Liver (tissue), 9 donors: ENCODE measurements around the gene SH2D4B. TPM values are rescaled to one million over a fixed set of nuclear protein-coding genes. Genes with fewer than 3 reads are reported as not detected.

Experiments used
- DNase-seq: peaks from one replicate; pipeline ENCODE4 v3.0.0-alpha.2; 2017; ENCODE audit warnings: low spot score
- H3K27ac ChIP-seq, 2 donors: one replicate each; pipeline ENCODE4 v1.7.0; 2013; ENCODE audit warnings: inconsistent platforms in 2 of 2, low read length in 2 of 2, control low read depth in 1 of 2, low read depth in 1 of 2, mild to moderate bottlenecking in 1 of 2
- H3K27me3 ChIP-seq, 4 donors: one replicate each; pipeline versions ENCODE4 v1.6.1 to v1.7.0; 2013; ENCODE audit warnings: low read length in 3 of 4, inconsistent platforms in 1 of 4, mild to moderate bottlenecking in 1 of 4, moderate library complexity in 1 of 4; ENCODE audit not compliant: control insufficient read depth in 4 of 4, insufficient read depth in 4 of 4
- H3K36me3 ChIP-seq, 4 donors: one replicate each; pipeline versions ENCODE4 v1.6.1 to v1.7.0; 2013; ENCODE audit warnings: low read length in 3 of 4, mild to moderate bottlenecking in 3 of 4, low read depth in 1 of 4, moderate library complexity in 1 of 4; ENCODE audit not compliant: control insufficient read depth in 4 of 4, insufficient read depth in 3 of 4
- H3K4me1 ChIP-seq, 4 donors: one replicate each; pipeline versions ENCODE4 v1.6.1 to v1.7.0; 2013; ENCODE audit warnings: low read length in 3 of 4, mild to moderate bottlenecking in 3 of 4, moderate library complexity in 1 of 4; ENCODE audit not compliant: control insufficient read depth in 4 of 4, insufficient read depth in 4 of 4
- H3K4me3 ChIP-seq, 3 donors: one replicate each; pipeline versions ENCODE4 v1.6.1 to v1.7.0; 2013; ENCODE audit warnings: low read length in 3 of 3, control low read depth in 1 of 3, low read depth in 1 of 3, mild to moderate bottlenecking in 1 of 3
- H3K9ac ChIP-seq, 2 donors: one replicate each; pipeline ENCODE4 v1.7.0; 2013; ENCODE audit warnings: low read length in 2 of 2, mild to moderate bottlenecking in 2 of 2, moderate library complexity in 2 of 2, control low read depth in 1 of 2, low read depth in 1 of 2
- H3K9me3 ChIP-seq, 4 donors: one replicate each; pipeline versions ENCODE4 v1.6.1 to v1.7.0; 2013; ENCODE audit warnings: low read length in 3 of 4; ENCODE audit not compliant: control insufficient read depth in 4 of 4
- EGR1 ChIP-seq, 2 donors: IDR thresholded peaks; 2 replicates each; pipeline ENCODE4 v1.6.1; 2016 to 2018; ENCODE audit warnings: antibody characterized with exemption in 2 of 2, low read depth in 2 of 2
- FOXA1 ChIP-seq: IDR thresholded peaks from 2 replicates; pipeline ENCODE4 v1.6.1; 2016; ENCODE audit warnings: antibody characterized with exemption
- FOXA2 ChIP-seq: IDR thresholded peaks from 2 replicates; pipeline ENCODE4 v1.6.1; 2016; ENCODE audit warnings: antibody characterized with exemption
- GABPA ChIP-seq, 2 donors: IDR thresholded peaks in 1 of 2; conservative IDR thresholded peaks in 1 of 2; 2 replicates each; pipeline ENCODE4 v1.6.1; 2016; ENCODE audit warnings: antibody characterized with exemption in 2 of 2, mild to moderate bottlenecking in 1 of 2, moderate library complexity in 1 of 2
- HNF4A ChIP-seq, 2 donors: conservative IDR thresholded peaks; 2 replicates each; pipeline ENCODE4 v1.6.1; 2016; ENCODE audit warnings: antibody characterized with exemption in 2 of 2, mild to moderate bottlenecking in 2 of 2
- HNF4G ChIP-seq: IDR thresholded peaks from 2 replicates; pipeline ENCODE4 v1.6.1; 2016; ENCODE audit warnings: antibody characterized with exemption
- JUND ChIP-seq, 2 donors: IDR thresholded peaks; 2 replicates each; pipeline ENCODE4 v1.6.1; 2016; ENCODE audit warnings: antibody characterized with exemption in 2 of 2
- NR2F2 ChIP-seq: IDR thresholded peaks from 2 replicates; pipeline ENCODE4 v1.6.1; 2016; ENCODE audit warnings: antibody characterized with exemption
- RAD21 ChIP-seq, 2 donors: IDR thresholded peaks; 2 replicates each; pipeline ENCODE4 v1.6.1; 2016; ENCODE audit warnings: antibody characterized with exemption in 2 of 2, mild to moderate bottlenecking in 2 of 2
- RXRA ChIP-seq, 2 donors: IDR thresholded peaks; 2 replicates each; pipeline ENCODE4 v1.6.1; 2017 to 2018; ENCODE audit warnings: antibody characterized with exemption in 2 of 2, mild to moderate bottlenecking in 1 of 2
- SP1 ChIP-seq: IDR thresholded peaks from 2 replicates; pipeline ENCODE4 v1.6.1; 2018; ENCODE audit warnings: antibody characterized with exemption, mild to moderate bottlenecking
- TAF1 ChIP-seq: conservative IDR thresholded peaks from 2 replicates; pipeline ENCODE4 v1.6.1; 2016; ENCODE audit warnings: antibody characterized with exemption, mild to moderate bottlenecking
- YY1 ChIP-seq: IDR thresholded peaks from 2 replicates; pipeline ENCODE4 v1.6.1; 2016; ENCODE audit warnings: antibody characterized with exemption, mild to moderate bottlenecking
- WGBS: extraction: QIAGEN DNeasy Blood & Tissue Kit; methylation state at CpG from one replicate; pipeline ENCODE4 v1.1.7; 2013; 5-methylcytosine and 5-hydroxymethylcytosine counted together
- polyA plus RNA-seq, 2 donors: library from polyadenylated mRNA; stranded (reverse) in 1 of 2; unstranded in 1 of 2; fragments of 200-250 nt in 1 of 2; fragments of >200 nt in 1 of 2; fragmentation: Nextera tagmentation in 1 of 2; extraction: Ambion mirVana in 1 of 2; gene quantifications; one replicate each; pipeline versions ENCODE4 v1.2.1 to v1.2.3, GENCODE V29; 2013 to 2015
- total RNA-seq, 2 donors: library from RNA; depleted of rRNA; stranded (reverse); fragments of >200 nt; gene quantifications; one replicate each; pipeline ENCODE4 v1.2.3, GENCODE V29; 2014
- TF ChIP-seq, protein P1 (sequence below): IDR thresholded peaks from 2 replicates; pipeline ENCODE4 v1.6.1; 2016; ENCODE audit warnings: antibody characterized with exemption
- TF ChIP-seq, protein P2 (sequence below): IDR thresholded peaks from 2 replicates; pipeline ENCODE4 v1.6.1; 2016; ENCODE audit warnings: antibody characterized with exemption, mild to moderate bottlenecking
- TF ChIP-seq, protein P3 (sequence below): fragments of 150-350 bp; IDR thresholded peaks from 2 replicates; pipeline ENCODE4 v1.5.1; 2017; ENCODE audit warnings: improper control_type of control experiment, low read depth, low read length; ENCODE audit not compliant: missing input control
- TF ChIP-seq, protein P4 (sequence below): IDR thresholded peaks from 2 replicates; pipeline ENCODE4 v1.6.1; 2016; ENCODE audit warnings: antibody characterized with exemption
- TF ChIP-seq, protein P5 (sequence below): IDR thresholded peaks from 2 replicates; pipeline ENCODE4 v1.6.1; 2016; ENCODE audit warnings: antibody characterized with exemption
- donor health status: healthy.
- donor health status: healthy.
- donor health status: healthy.
- donor health status: healthy.
- donor health status: healthy.

SH2D4B gene
- total and polyA plus RNA-seq, 4 donors: 0.19 TPM; not detected in 3

DNA sequence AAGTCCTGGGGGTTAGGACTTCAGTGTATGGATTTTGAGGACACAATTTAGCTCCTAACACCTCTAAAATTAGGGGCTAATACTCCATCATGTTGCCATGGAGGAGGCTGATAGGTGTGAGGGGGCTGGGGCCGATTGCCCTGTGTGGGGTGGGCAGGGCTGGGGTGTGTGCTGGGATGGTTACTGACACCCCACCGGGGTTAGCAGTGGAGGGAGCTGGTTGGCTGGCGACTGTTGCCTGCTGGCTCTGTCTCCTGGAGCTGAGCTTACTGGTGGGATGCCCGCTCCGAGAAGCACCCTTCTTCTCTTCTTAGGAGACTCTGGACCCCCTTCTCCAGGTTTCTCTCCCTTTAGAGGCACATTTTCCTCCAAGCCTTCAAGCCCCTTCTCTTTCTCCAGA lies 22.2 kb upstream of the SH2D4B start:
- DNase-seq: no peak
- WGBS: 93% methylated on average over 5 of the region's 5 CpGs

More for the DNA sequence above, 22.2 kb upstream of the SH2D4B start:
- Histone ChIP-seq H3K27me3 (no peaks in the 10 kb centered on the region), H3K9me3 (no peaks in the 10 kb centered on the region), H3K9ac (no peak overlapping the region), H3K4me3 (no peak overlapping the region), H3K36me3 (peaks cover 21 to 63% (median 47%) of the 10 kb centered on the region in 4 donors), H3K4me1 (peaks cover 0 to 2% (median 0%) of the 10 kb centered on the region in 4 donors), H3K27ac (no peak overlapping the region)
- TF ChIP-seq, protein P1, sequence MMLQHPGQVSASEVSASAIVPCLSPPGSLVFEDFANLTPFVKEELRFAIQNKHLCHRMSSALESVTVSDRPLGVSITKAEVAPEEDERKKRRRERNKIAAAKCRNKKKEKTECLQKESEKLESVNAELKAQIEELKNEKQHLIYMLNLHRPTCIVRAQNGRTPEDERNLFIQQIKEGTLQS: no peak
- TF ChIP-seq FOXA1 (no peak), HNF4A (conservative IDR thresholded peaks at IDR 0.05) (no peak), JUND (IDR thresholded peaks at IDR 0.05) (no peak), EGR1 (IDR thresholded peaks at IDR 0.05; ENCODE audit: low read depth in 2 of 2) (no peak), TAF1 (no peak), RXRA (IDR thresholded peaks at IDR 0.05) (no peak), SP1 (no peak), RAD21 (IDR thresholded peaks at IDR 0.05) (no peak), HNF4G (no peak), FOXA2 (no peak), GABPA (IDR thresholded peaks at IDR 0.05 in 1 of 2, conservative IDR thresholded peaks at IDR 0.05 in 1 of 2) (no peak), YY1 (no peak), NR2F2 (no peak)
- TF ChIP-seq, protein P2, sequence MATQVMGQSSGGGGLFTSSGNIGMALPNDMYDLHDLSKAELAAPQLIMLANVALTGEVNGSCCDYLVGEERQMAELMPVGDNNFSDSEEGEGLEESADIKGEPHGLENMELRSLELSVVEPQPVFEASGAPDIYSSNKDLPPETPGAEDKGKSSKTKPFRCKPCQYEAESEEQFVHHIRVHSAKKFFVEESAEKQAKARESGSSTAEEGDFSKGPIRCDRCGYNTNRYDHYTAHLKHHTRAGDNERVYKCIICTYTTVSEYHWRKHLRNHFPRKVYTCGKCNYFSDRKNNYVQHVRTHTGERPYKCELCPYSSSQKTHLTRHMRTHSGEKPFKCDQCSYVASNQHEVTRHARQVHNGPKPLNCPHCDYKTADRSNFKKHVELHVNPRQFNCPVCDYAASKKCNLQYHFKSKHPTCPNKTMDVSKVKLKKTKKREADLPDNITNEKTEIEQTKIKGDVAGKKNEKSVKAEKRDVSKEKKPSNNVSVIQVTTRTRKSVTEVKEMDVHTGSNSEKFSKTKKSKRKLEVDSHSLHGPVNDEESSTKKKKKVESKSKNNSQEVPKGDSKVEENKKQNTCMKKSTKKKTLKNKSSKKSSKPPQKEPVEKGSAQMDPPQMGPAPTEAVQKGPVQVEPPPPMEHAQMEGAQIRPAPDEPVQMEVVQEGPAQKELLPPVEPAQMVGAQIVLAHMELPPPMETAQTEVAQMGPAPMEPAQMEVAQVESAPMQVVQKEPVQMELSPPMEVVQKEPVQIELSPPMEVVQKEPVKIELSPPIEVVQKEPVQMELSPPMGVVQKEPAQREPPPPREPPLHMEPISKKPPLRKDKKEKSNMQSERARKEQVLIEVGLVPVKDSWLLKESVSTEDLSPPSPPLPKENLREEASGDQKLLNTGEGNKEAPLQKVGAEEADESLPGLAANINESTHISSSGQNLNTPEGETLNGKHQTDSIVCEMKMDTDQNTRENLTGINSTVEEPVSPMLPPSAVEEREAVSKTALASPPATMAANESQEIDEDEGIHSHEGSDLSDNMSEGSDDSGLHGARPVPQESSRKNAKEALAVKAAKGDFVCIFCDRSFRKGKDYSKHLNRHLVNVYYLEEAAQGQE: no peak
- TF ChIP-seq, protein P3, sequence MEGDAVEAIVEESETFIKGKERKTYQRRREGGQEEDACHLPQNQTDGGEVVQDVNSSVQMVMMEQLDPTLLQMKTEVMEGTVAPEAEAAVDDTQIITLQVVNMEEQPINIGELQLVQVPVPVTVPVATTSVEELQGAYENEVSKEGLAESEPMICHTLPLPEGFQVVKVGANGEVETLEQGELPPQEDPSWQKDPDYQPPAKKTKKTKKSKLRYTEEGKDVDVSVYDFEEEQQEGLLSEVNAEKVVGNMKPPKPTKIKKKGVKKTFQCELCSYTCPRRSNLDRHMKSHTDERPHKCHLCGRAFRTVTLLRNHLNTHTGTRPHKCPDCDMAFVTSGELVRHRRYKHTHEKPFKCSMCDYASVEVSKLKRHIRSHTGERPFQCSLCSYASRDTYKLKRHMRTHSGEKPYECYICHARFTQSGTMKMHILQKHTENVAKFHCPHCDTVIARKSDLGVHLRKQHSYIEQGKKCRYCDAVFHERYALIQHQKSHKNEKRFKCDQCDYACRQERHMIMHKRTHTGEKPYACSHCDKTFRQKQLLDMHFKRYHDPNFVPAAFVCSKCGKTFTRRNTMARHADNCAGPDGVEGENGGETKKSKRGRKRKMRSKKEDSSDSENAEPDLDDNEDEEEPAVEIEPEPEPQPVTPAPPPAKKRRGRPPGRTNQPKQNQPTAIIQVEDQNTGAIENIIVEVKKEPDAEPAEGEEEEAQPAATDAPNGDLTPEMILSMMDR: no peak
- TF ChIP-seq, protein P4, sequence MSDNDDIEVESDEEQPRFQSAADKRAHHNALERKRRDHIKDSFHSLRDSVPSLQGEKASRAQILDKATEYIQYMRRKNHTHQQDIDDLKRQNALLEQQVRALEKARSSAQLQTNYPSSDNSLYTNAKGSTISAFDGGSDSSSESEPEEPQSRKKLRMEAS: no peak
- TF ChIP-seq, protein P5, sequence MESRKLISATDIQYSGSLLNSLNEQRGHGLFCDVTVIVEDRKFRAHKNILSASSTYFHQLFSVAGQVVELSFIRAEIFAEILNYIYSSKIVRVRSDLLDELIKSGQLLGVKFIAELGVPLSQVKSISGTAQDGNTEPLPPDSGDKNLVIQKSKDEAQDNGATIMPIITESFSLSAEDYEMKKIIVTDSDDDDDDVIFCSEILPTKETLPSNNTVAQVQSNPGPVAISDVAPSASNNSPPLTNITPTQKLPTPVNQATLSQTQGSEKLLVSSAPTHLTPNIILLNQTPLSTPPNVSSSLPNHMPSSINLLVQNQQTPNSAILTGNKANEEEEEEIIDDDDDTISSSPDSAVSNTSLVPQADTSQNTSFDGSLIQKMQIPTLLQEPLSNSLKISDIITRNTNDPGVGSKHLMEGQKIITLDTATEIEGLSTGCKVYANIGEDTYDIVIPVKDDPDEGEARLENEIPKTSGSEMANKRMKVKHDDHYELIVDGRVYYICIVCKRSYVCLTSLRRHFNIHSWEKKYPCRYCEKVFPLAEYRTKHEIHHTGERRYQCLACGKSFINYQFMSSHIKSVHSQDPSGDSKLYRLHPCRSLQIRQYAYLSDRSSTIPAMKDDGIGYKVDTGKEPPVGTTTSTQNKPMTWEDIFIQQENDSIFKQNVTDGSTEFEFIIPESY: no peak
